ENCODE measurements around the gene ATG14.
"Not testable (repeated sequence)": the region's sequence is repeated elsewhere in the genome, so short reads cannot be mapped to it uniquely, and the experiment has no call there.

ATG14 gene

DNA sequence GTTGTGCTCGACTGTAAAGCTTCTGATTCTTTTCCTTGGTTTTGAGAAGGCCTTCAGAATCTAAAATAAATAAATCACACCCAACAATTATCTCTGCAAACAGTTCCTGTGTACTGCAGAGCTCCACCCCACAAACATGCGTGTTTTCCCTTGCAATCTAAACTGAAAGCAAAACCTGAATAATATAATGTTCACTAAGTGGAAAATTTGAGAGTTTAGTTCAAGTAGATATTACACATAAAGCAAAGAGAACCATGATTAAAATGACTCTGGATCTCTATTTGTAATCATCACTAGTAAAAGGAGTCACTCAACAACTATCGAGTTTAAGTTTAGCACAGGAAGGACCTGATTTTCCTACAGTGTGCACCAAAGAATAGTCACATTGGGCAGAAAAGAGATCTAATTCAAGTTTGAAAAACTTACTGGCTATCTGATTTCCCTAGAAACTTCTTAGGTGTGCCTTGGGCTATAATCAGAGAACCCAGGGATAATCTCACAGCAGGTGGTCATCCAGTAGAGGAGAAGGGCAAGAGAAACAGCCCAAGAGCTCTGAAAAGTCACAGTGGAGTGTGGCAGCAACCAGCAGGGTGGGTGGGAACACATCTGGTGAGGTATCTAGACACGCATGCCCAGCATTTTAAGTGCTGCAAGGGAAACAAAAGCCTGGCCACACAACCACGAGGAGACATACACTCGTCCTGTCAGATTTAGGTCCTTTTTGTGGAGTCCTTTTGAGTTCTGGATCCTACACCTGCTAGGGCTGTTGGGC lies 25.4 kb downstream of the ATG14 start:
- Histone ChIP-seq H3K36me3 (ENCODE audit: low read depth) (peaks cover 42% of the 10 kb centered on the region), H3K27me3 (ENCODE audit: insufficient read depth, poor library complexity, severe bottlenecking) (no peaks in the 10 kb centered on the region), H3K9me3 (ENCODE audit: severe bottlenecking) (no peaks in the 10 kb centered on the region), H3K27ac (ENCODE audit: poor library complexity, severe bottlenecking) (peak overlapping the region; percentile 7), H3K4me1 (ENCODE audit: insufficient read depth, poor library complexity, severe bottlenecking) (peaks cover 9% of the 10 kb centered on the region), H3K4me3 (ENCODE audit: severe bottlenecking) (no peak overlapping the region)
- TF ChIP-seq CTCF (IDR thresholded peaks at IDR 0.05; ENCODE audit: poor library complexity, severe bottlenecking) = no peak
- DNase-seq (ENCODE audit: low spot score) (no peak), ATAC-seq (ENCODE audit: low read depth) (no peak)

DNA sequence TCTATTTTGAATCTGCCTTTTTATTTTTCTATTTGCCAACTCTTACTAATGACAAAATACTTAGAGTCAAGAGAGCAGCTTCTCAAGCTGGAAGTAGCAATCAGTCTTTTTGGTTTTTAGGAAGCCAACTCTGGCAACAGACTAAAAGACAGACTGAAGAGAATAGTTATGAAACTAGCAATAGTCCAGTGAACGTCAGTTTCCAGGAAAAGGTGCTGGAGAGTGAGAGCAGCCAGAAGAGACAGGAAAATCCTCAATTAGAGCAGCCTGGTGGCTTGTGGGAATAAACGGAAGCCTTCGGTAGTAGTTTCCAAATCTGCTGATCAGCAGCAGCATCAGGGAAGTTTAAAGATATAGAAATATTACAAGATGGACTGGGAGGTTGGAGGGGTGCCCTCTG lies 27.1 kb downstream of the ATG14 start:
- H3K4me1 ChIP-seq (ENCODE audit: insufficient read depth, poor library complexity, severe bottlenecking) = peaks cover 9% of the 10 kb centered on the region
- no peak for DNase-seq (ENCODE audit: low spot score)
- H3K9me3 ChIP-seq (ENCODE audit: severe bottlenecking) = no peaks in the 10 kb centered on the region
- no peak overlapping the region for H3K27ac ChIP-seq (ENCODE audit: poor library complexity, severe bottlenecking)
- no peak for TF ChIP-seq CTCF (IDR thresholded peaks at IDR 0.05; ENCODE audit: poor library complexity, severe bottlenecking)
- no peak overlapping the region for H3K4me3 ChIP-seq (ENCODE audit: severe bottlenecking)
- no peak for ATAC-seq (ENCODE audit: low read depth)
- no peaks in the 10 kb centered on the region for H3K27me3 ChIP-seq (ENCODE audit: insufficient read depth, poor library complexity, severe bottlenecking)
- peaks cover 47% of the 10 kb centered on the region for H3K36me3 ChIP-seq (ENCODE audit: low read depth)

DNA sequence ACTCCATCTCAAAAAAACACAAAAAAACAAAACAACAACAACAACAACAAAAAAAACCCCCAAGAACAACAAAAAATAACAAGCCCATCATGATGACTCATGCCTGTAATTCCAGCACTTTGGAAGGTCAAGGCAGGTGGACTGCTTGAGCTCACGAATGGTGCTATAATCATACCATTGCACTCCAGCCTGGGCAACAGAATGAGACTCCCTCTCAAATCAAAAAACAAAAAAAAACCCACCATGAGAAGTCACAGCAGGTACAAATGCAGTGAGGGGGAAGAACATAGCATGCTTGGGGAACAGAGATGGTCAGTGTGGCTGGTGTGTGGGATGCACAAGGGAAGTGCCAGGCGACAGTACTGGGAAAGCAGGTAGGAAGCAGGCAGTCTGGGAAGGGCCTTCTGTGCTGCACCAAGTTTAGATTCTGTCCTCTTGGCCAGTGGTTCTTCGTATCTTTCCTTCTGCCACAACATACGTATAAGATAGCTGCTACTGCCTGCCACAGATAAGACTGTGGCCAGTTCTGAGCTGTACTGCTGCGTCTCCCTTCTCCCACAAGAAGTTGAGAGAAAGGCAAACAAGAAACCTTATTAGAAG lies 28.0 kb downstream of the ATG14 start:
- Histone ChIP-seq H3K9me3 (ENCODE audit: severe bottlenecking) (no peaks in the 10 kb centered on the region), H3K4me3 (ENCODE audit: severe bottlenecking) (no peak overlapping the region), H3K4me1 (ENCODE audit: insufficient read depth, poor library complexity, severe bottlenecking) (peaks cover 9% of the 10 kb centered on the region), H3K27ac (ENCODE audit: poor library complexity, severe bottlenecking) (no peak overlapping the region), H3K27me3 (ENCODE audit: insufficient read depth, poor library complexity, severe bottlenecking) (no peaks in the 10 kb centered on the region), H3K36me3 (ENCODE audit: low read depth) (peaks cover 50% of the 10 kb centered on the region)
- no peak for DNase-seq (ENCODE audit: low spot score)
- ATAC-seq (ENCODE audit: low read depth) = no peak
- TF ChIP-seq CTCF (IDR thresholded peaks at IDR 0.05; ENCODE audit: poor library complexity, severe bottlenecking) = no peak

GRCh38 chr14:55383056-55383466 lies 28.6 kb downstream of the ATG14 start:
- peaks cover 52% of the 10 kb centered on the region for H3K36me3 ChIP-seq (ENCODE audit: low read depth)
- H3K4me1 ChIP-seq (ENCODE audit: insufficient read depth, poor library complexity, severe bottlenecking); ATAC-seq (ENCODE audit: low read depth); H3K9me3 ChIP-seq (ENCODE audit: severe bottlenecking); H3K27me3 ChIP-seq (ENCODE audit: insufficient read depth, poor library complexity, severe bottlenecking); H3K27ac ChIP-seq (ENCODE audit: poor library complexity, severe bottlenecking); H3K4me3 ChIP-seq (ENCODE audit: severe bottlenecking); DNase-seq (ENCODE audit: low spot score): not testable (repeated sequence)

GRCh38 chr14:55382483-55382882 lies 29.1 kb downstream of the ATG14 start:
- H3K9me3 ChIP-seq (ENCODE audit: severe bottlenecking) = no peaks in the 10 kb centered on the region
- peaks cover 57% of the 10 kb centered on the region for H3K36me3 ChIP-seq (ENCODE audit: low read depth)
- H3K4me3 ChIP-seq (ENCODE audit: severe bottlenecking) = no peak overlapping the region
- no peak overlapping the region for H3K27ac ChIP-seq (ENCODE audit: poor library complexity, severe bottlenecking)
- TF ChIP-seq CTCF (IDR thresholded peaks at IDR 0.05; ENCODE audit: poor library complexity, severe bottlenecking) = no peak
- peaks cover 2% of the 10 kb centered on the region for H3K4me1 ChIP-seq (ENCODE audit: insufficient read depth, poor library complexity, severe bottlenecking)
- ATAC-seq (ENCODE audit: low read depth) (no peak), DNase-seq (ENCODE audit: low spot score) (no peak)
- H3K27me3 ChIP-seq (ENCODE audit: insufficient read depth, poor library complexity, severe bottlenecking) = no peaks in the 10 kb centered on the region
